Endothelial cell of umbilical vein (primary cell): ENCODE data around the gene GSE1. TPM values are rescaled to one million over a fixed set of nuclear protein-coding genes. Genes with fewer than 3 reads are reported as not detected.

Source experiments
- BruUV-seq: library from RNA; stranded (reverse); fragments of 400-500 nt; replicated peaks from 2 replicates; lab custom pipeline; 2021; lab: Mats Ljungman, UMichigan
- CTCF ChIA-PET: fragments of 300-600, 350-600 bp; sonication (Branson Sonifier 250); formaldehyde crosslinking; loops from one replicate; lab custom pipeline; 2021; ENCODE audit warnings: antibody characterized with exemption, inconsistent platforms; lab: Charles Lee
- POLR2A ChIA-PET: fragments of 300-600, 350-600 bp; sonication (Branson Sonifier 250); formaldehyde crosslinking; loops from one replicate; lab custom pipeline; 2021; ENCODE audit warnings: antibody characterized with exemption, inconsistent platforms; lab: Charles Lee
- DNase-seq: peaks from one replicate; pipeline ENCODE4 v3.0.0-alpha.2; 2011; ENCODE audit warnings: low read depth, low spot score
- FAIRE-seq: peaks from 2 replicates; lab custom pipeline; 2011; peaks lifted over from hg19 to GRCh38; lab: Jason Lieb, UNC
- H2AFZ ChIP-seq: 2 replicates; pipeline ENCODE4 v1.6.0; 2012; ENCODE audit warnings: low read depth, low read length, control low read depth, inconsistent platforms
- H3K27ac ChIP-seq: 2 replicates; pipeline ENCODE4 v1.5.1; 2011; ENCODE audit warnings: low read depth, mild to moderate bottlenecking, control low read depth, low read length, moderate library complexity; ENCODE audit not compliant: insufficient read depth
- H3K27me3 ChIP-seq, 2 experiments: 2 replicates each; pipeline versions ENCODE4 v1.6.0 to v1.6.1; 2011; ENCODE audit warnings: low read length in 2 of 2, mixed read lengths in 1 of 2; ENCODE audit not compliant: control insufficient read depth in 2 of 2, insufficient read depth in 2 of 2
- H3K36me3 ChIP-seq, 2 experiments: 2 replicates in 1 of 2; 3 replicates in 1 of 2; pipeline ENCODE4 v1.5.1; 2011; ENCODE audit warnings: low read length in 2 of 2, mild to moderate bottlenecking in 1 of 2, moderate library complexity in 1 of 2; ENCODE audit not compliant: control insufficient read depth in 2 of 2, insufficient read depth in 2 of 2; ENCODE audit errors: extremely low read depth in 1 of 2
- H3K4me1 ChIP-seq: 3 replicates; pipeline ENCODE4 v1.5.1; 2011; ENCODE audit warnings: mild to moderate bottlenecking, low read length; ENCODE audit not compliant: control insufficient read depth, insufficient read depth; ENCODE audit errors: extremely low read depth
- H3K4me2 ChIP-seq: 2 replicates; pipeline ENCODE4 v1.6.1; 2011; ENCODE audit warnings: low read length, control low read depth, mixed read lengths; ENCODE audit not compliant: insufficient read depth
- H3K4me3 ChIP-seq, 3 experiments: fragments of 200-600 bp in 1 of 3; sonication (generic), shearing (Covaris generic) in 1 of 3; replicated peaks in 1 of 3; 2 replicates each; pipeline ENCODE4 v1.5.1; 2011 to 2016; ENCODE audit warnings: control low read depth in 3 of 3, low read length in 3 of 3, mild to moderate bottlenecking in 2 of 3, inconsistent platforms in 1 of 3, low read depth in 1 of 3, moderate library complexity in 1 of 3; ENCODE audit not compliant: insufficient read depth in 1 of 3
- H3K79me2 ChIP-seq: 2 replicates; pipeline ENCODE4 v1.6.0; 2012; ENCODE audit warnings: low read length, inconsistent platforms; ENCODE audit not compliant: control insufficient read depth, insufficient read depth
- H3K9ac ChIP-seq: replicated peaks from 2 replicates; pipeline ENCODE3; 2011; ENCODE audit warnings: low read length, control low read depth; ENCODE audit not compliant: insufficient read depth; ENCODE audit errors: extremely low read depth
- H3K9me1 ChIP-seq: replicated peaks from 3 replicates; pipeline ENCODE4 v1.6.0; 2011; ENCODE audit warnings: mild to moderate bottlenecking, low read length; ENCODE audit not compliant: control insufficient read depth, insufficient read depth; ENCODE audit errors: extremely low read depth
- H3K9me3 ChIP-seq: replicated peaks from 2 replicates; pipeline ENCODE4 v1.5.1; 2012; ENCODE audit warnings: low read length, inconsistent platforms; ENCODE audit not compliant: control insufficient read depth, insufficient read depth
- H4K20me1 ChIP-seq: replicated peaks from 2 replicates; pipeline ENCODE3; 2011; ENCODE audit warnings: mild to moderate bottlenecking, low read length; ENCODE audit not compliant: control insufficient read depth, insufficient read depth; ENCODE audit errors: extremely low read depth
- CTCF ChIP-seq, 2 donors: IDR thresholded peaks; 1 replicate in 1 of 2; 2 replicates in 1 of 2; pipeline ENCODE4 v1.5.1; 2011; ENCODE audit warnings: low read length in 2 of 2, mild to moderate bottlenecking in 2 of 2, moderate library complexity in 2 of 2, control low read depth in 1 of 2, inconsistent platforms in 1 of 2, low read depth in 1 of 2; ENCODE audit not compliant: insufficient read depth in 1 of 2; ENCODE audit errors: extremely low read depth in 1 of 2
- EZH2 ChIP-seq: IDR thresholded peaks from 2 replicates; pipeline ENCODE4 v1.6.1; 2012; ENCODE audit warnings: borderline replicate concordance, low read depth, mild to moderate bottlenecking, moderate library complexity, low read length, inconsistent platforms; ENCODE audit not compliant: severe bottlenecking
- FOS ChIP-seq: IDR thresholded peaks from 2 replicates; pipeline ENCODE4 v1.6.1; 2011; ENCODE audit warnings: mild to moderate bottlenecking, low read length, moderate library complexity, borderline replicate concordance; ENCODE audit not compliant: insufficient read depth
- GATA2 ChIP-seq: IDR thresholded peaks from 2 replicates; pipeline ENCODE4 v1.7.0; 2011; ENCODE audit warnings: low read depth, mild to moderate bottlenecking, moderate library complexity, mixed read lengths, low read length; ENCODE audit not compliant: insufficient read length, insufficient read depth
- JUN ChIP-seq: IDR thresholded peaks from 2 replicates; pipeline ENCODE4 v1.6.1; 2011; ENCODE audit warnings: borderline replicate concordance, low read depth; ENCODE audit not compliant: insufficient read length, insufficient read depth
- MAX ChIP-seq: IDR thresholded peaks from 2 replicates; pipeline ENCODE4 v1.6.1; 2011; ENCODE audit not compliant: insufficient read depth, insufficient read length
- MYC ChIP-seq: IDR thresholded peaks from one replicate; pipeline ENCODE4 v1.6.1; 2011; ENCODE audit warnings: mild to moderate bottlenecking, low read depth, low read length
- POLR2A ChIP-seq: IDR thresholded peaks from 2 replicates; pipeline ENCODE4 v1.6.1; 2012; ENCODE audit warnings: low read depth, mild to moderate bottlenecking, control low read depth, low read length
- POLR2AphosphoS5 ChIP-seq: IDR thresholded peaks from 2 replicates; pipeline ENCODE4 v1.6.1; 2012; ENCODE audit warnings: low read depth, mild to moderate bottlenecking, control low read depth, low read length, moderate library complexity; ENCODE audit not compliant: insufficient read depth
- dilution Hi-C: fragments of 300-500 bp; cut with MboI; formaldehyde crosslinking; loops from one replicate; pipeline ENCODE4 v1.15.0; 2019; ENCODE audit warnings: low sequenced_read_pairs; ENCODE audit not compliant: extremely low pct_ligation_motif_present
- intact Hi-C: fragments of 100-400 bp; cut with micrococcal nuclease; formaldehyde crosslinking; loops from one replicate; pipeline ENCODE4 v1.10.0; 2022
- polyA plus RNA-seq, 4 experiments: library from polyadenylated mRNA; depleted of rRNA in 3 of 4; stranded (reverse) in 3 of 4; unstranded in 1 of 4; fragments of >200 nt; gene quantifications; 2 replicates each; pipeline versions ENCODE4 v1.2.1 to v1.2.3, GENCODE V29; 2011 to 2012; ENCODE audit warnings: missing spikeins in 1 of 4
- total RNA-seq: library from RNA; stranded (reverse); gene quantifications from 2 replicates; pipeline ENCODE4 v1.2.3, GENCODE V29; 2021

GSE1 gene
- total and polyA plus RNA-seq, 2 donors (not counting 3 experiments of a cell fraction or from before 2014, with no cell fraction given), result 4.2 to 18.3 TPM

DNA sequence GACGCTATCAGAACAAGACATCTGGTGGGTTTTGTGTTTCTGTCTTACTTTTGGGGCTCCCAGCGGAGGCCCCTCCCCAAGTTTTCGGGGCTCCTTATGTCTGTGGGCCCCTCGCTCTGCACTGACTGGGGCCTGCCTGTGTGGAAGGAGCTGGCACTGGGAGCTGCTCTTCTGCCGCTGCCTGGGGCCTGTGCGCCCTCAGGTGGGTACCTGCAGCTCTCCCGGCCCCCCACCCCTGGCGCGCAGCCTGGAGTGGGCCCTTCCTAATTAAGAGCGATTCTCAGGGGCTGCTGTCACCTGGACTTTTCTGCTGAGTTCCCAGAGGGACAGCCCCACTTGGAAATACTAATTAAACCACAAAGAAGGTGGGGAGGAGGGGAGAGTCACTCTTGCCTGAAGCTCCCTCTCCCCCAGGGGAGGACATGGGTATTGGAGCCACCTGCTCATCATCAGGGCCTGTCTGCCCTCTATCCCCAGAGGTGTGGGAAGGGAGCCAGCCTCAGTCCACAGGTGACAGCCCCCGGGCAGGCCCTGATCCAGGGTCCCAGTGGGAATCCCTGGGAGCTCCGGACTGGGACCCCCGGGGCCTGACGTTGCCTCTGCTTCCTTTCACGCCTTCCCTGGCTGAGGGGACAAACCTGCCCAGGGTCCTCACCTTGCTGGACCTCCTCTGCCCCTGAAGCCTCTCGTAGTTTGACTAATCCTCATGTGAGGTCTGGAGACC, 36.5 kb downstream of the GSE1 start:
- intact Hi-C loops, result no loop called here
- FAIRE-seq, result no peak
- no peaks in the 10 kb centered on the region for H3K27me3 ChIP-seq
- no peaks in the 10 kb centered on the region for H3K36me3 ChIP-seq
- POLR2A ChIA-PET, result no interaction called here
- no peaks in the 10 kb centered on the region for H3K79me2 ChIP-seq
- no peaks in the 10 kb centered on the region for H3K9me3 ChIP-seq
- no peak overlapping the region for H3K4me3 ChIP-seq
- no TSS peak for BruUV-seq
- H3K27ac ChIP-seq, result no peak overlapping the region
- no peaks in the 10 kb centered on the region for H4K20me1 ChIP-seq
- H2AFZ ChIP-seq, result no peak overlapping the region
- H3K9ac ChIP-seq, result no peak overlapping the region
- dilution Hi-C loops, result no loop called here
- DNase-seq, result no peak
- H3K4me2 ChIP-seq, result no peak overlapping the region
- CTCF ChIA-PET, result interaction anchor here (0.5 to 3.5 kb wide), 6 partner anchors 10 to 126 kb away, joined by 3 to 16 read pairs (median 3); no protein-coding TSS in a partner anchor
- TF ChIP-seq CTCF (IDR thresholded peaks at IDR 0.05; ENCODE audit: extremely low read depth in 1 of 2, insufficient read depth in 1 of 2, low read depth in 1 of 2, low read length in 2 of 2), result no peak
- no peak for TF ChIP-seq POLR2A
- TF ChIP-seq POLR2AphosphoS5, result no peak
- TF ChIP-seq MAX, result no peak
- no peak for TF ChIP-seq JUN
- no peak for TF ChIP-seq GATA2
- TF ChIP-seq FOS, result no peak
- no peak for TF ChIP-seq EZH2
- TF ChIP-seq MYC, result no peak
- H3K4me1 ChIP-seq, result no peaks in the 10 kb centered on the region
- H3K9me1 ChIP-seq, result no peaks in the 10 kb centered on the region
